Activated T-cell treated with anti-CD3 and anti-CD28 coated beads, Interleukin-2, amount 50 U/mL, for 72 hours (primary cell): ENCODE data around the gene APC. TPM values are rescaled to one million over a fixed set of nuclear protein-coding genes. Genes with fewer than 3 reads are reported as not detected.

Experiments
- ATAC-seq, 2 donors: fragments of 150-1000 bp; cut with Tn5 transposase; replicated peaks in 1 of 2; 2 replicates each; pipeline ENCODE4 v1.10.0; 2021; ENCODE audit warnings: moderate library complexity in 2 of 2, mild to moderate bottlenecking in 1 of 2
- DNase-seq, 2 donors: peaks; one replicate each; pipeline ENCODE4 v3.0.0; 2021 to 2022; ENCODE audit warnings: mixed read lengths in 1 of 2
- H3K27ac Mint-ChIP-seq: one replicate; pipeline ENCODE4 v1.8.0; 2022; ENCODE audit warnings: mild to moderate bottlenecking, moderate library complexity, mixed read lengths
- H3K27me3 Mint-ChIP-seq: one replicate; pipeline ENCODE4 v1.8.0; 2022; ENCODE audit warnings: low read depth, mixed read lengths
- H3K36me3 Mint-ChIP-seq, 2 donors: one replicate each; pipeline ENCODE4 v1.8.0; 2022; ENCODE audit warnings: mixed read lengths in 2 of 2, mild to moderate bottlenecking in 1 of 2; ENCODE audit not compliant: insufficient read depth in 2 of 2
- H3K4me1 Mint-ChIP-seq: one replicate; pipeline ENCODE4 v1.8.0; 2022; ENCODE audit warnings: low read depth, mixed read lengths
- H3K4me3 Mint-ChIP-seq, 2 donors: one replicate each; pipeline ENCODE4 v1.8.0; 2022; ENCODE audit warnings: mild to moderate bottlenecking in 2 of 2, mixed read lengths in 2 of 2, moderate library complexity in 2 of 2
- H3K9me3 Mint-ChIP-seq, 2 donors: one replicate each; pipeline ENCODE4 v1.8.0; 2022; ENCODE audit warnings: mixed read lengths in 2 of 2
- total RNA-seq, 2 donors: library from RNA; stranded (reverse); gene quantifications; one replicate each; pipeline ENCODE4 v1.2.3, GENCODE V29; 2022

The APC gene
- total RNA-seq, 2 donors from 2014 or later: 22.0 to 22.7 TPM

DNA sequence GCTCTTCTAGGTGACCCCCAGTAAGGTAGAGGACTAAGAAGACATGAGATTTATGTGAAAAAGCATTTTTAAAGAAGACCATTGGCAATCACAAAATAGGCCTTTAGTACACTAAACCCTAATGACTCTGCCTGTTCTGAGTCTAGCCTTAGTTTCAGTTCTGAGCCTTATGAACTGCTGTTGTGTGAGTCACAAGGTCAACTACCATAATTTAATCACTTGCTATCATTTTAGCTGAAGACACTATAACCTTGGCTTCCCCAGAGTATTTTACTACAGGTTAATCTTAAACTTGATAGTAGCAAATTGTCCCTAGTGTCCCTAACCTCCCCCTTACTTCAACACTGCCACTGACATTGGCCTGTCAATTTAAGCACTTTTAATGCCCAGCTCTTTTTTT lies 34.4 kb downstream of the APC start:
- H3K36me3 Mint-ChIP-seq: peaks cover 0 to 2% of the 10 kb centered on the region in 2 donors
- peaks cover 5% of the 10 kb centered on the region for H3K4me1 Mint-ChIP-seq
- no peak overlapping the region for H3K4me3 Mint-ChIP-seq
- H3K9me3 Mint-ChIP-seq: no peaks in the 10 kb centered on the region
- ATAC-seq (peak; percentile 62 to 88), DNase-seq (no peak)
- H3K27ac Mint-ChIP-seq: peak overlapping the region; percentile 14
- H3K27me3 Mint-ChIP-seq: no peaks in the 10 kb centered on the region

DNA sequence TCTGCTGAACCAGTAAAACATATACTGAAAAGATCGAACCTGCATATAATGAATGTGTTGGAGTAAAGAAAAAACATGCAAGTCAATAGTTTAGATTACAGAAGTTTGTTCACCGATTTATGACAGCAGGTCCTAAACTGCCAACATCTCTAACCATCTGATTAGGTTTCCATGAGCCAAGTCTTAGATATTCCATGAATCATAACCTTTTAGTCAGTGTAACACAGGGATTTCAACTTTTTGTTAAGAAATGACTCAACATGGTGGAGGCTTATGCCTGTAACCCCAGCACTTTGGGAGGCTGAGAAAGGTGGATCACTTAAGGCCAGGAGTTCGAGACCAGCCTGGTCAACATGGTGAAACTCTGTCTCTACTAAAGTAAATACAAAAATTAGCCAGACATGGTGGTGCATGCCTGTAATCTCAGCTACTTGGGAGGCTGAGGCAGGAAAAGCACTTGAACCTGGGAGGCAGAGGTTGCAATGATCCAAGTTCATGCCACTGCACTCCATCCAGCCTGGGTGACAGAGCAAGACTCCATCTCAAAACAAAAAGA lies 38.7 kb downstream of the APC start:
- Mint-ChIP-seq H3K4me1 (peaks cover 9% of the 10 kb centered on the region), H3K4me3 (no peak overlapping the region), H3K27me3 (no peaks in the 10 kb centered on the region), H3K9me3 (no peaks in the 10 kb centered on the region), H3K36me3 (peaks cover 0 to 2% of the 10 kb centered on the region in 2 donors), H3K27ac (no peak overlapping the region)
- DNase-seq (no peak), ATAC-seq (no peak)

DNA sequence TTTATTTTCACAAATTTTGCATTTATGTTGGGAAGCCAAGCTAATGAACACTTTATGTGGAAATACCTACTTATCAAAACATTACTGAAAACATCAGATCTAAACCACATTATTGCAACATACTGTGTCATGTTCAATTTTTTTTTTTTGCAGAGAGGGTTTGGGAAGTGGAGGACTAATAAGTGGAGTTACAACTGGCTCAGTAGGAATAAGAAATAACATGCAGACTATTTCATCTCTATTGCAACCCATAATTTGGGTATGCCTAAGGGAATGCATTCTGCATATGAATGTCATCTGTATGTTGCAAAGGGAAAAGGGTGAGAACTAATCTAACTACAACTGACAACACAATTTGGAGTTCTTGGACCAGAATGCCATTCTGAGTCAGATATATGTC lies 41.8 kb downstream of the APC start:
- Mint-ChIP-seq H3K27me3 (no peaks in the 10 kb centered on the region), H3K36me3 (peaks cover 3 to 5% of the 10 kb centered on the region in 2 donors), H3K9me3 (no peaks in the 10 kb centered on the region), H3K27ac (no peak overlapping the region), H3K4me3 (no peak overlapping the region), H3K4me1 (peaks cover 4% of the 10 kb centered on the region)
- DNase-seq (no peak), ATAC-seq (no peak)

DNA sequence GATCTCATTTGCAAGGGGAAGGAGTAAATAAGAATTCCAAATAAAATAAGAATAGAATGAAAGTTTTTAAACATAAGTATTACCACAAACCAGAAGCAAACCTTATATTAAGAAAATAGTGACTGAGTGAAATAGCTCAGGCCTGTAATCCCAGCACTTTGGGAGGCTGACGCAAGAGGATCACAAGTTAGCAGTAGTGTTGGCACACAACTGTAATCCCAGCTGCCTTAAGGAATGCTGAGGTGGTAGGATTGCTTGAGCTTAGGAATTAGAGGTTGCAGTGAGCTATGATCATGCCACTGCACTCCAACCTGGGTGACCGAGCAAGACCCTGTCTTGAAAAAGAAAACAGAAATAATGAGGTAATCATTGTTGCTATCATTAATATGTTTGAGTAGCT lies 47.0 kb downstream of the APC start:
- H3K4me1 Mint-ChIP-seq: no peaks in the 10 kb centered on the region

DNA sequence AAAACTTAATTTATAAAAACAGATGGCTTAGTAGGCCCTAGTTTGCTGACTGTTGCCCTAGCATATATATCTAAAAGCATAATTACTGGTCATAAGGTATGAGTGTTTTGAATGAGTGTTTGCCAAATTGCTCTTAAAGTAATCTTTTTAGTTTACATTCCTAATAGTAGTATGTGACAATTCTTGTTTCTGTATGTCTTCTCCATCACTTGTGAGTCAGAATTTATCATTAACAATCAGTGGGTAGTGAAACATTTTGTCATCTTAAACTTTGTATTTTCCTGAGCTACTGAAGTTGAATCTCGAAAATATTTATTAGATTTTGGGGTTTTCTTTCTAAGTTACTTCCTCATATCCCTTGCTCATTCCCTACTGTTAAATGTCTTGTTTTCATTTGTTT lies 49.6 kb downstream of the APC start:
- no peaks in the 10 kb centered on the region for H3K27me3 Mint-ChIP-seq
- no peak overlapping the region for H3K4me3 Mint-ChIP-seq
- H3K36me3 Mint-ChIP-seq: no peaks in the 10 kb centered on the region
- H3K27ac Mint-ChIP-seq: peak overlapping the region; percentile 68
- no peak for ATAC-seq
- no peak for DNase-seq
- no peaks in the 10 kb centered on the region for H3K4me1 Mint-ChIP-seq
- H3K9me3 Mint-ChIP-seq: no peaks in the 10 kb centered on the region

More for the DNA sequence above, 47.0 kb downstream of the APC start:
- Mint-ChIP-seq H3K36me3 (peaks cover 3 to 5% of the 10 kb centered on the region in 2 donors), H3K27me3 (no peaks in the 10 kb centered on the region), H3K9me3 (no peaks in the 10 kb centered on the region), H3K4me3 (no peak overlapping the region), H3K27ac (no peak overlapping the region)
- DNase-seq (no peak), ATAC-seq (no peak)

DNA sequence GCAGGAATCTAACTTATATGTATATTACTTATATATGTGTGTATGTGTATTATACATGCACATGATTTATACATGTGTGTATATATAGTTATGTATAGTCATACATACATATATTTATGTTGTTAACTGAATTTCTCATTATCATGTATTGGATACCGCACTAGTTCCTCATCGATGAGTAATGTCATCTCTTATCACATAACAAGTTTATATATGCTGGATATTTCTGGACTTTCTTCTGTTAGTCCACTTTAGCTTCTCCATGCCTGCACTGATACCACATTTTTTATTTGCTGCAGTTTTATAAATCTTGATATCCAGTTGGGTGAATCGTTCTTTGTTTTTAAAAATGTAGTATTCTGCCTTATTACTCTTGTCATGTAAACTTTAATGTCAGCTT lies 50.2 kb downstream of the APC start:
- ATAC-seq (no peak), DNase-seq (no peak)
- no peaks in the 10 kb centered on the region for H3K27me3 Mint-ChIP-seq
- H3K4me3 Mint-ChIP-seq: no peak overlapping the region
- H3K4me1 Mint-ChIP-seq: no peaks in the 10 kb centered on the region
- H3K27ac Mint-ChIP-seq: no peak overlapping the region
- H3K36me3 Mint-ChIP-seq: peaks cover 0 to 2% of the 10 kb centered on the region in 2 donors
- no peaks in the 10 kb centered on the region for H3K9me3 Mint-ChIP-seq

DNA sequence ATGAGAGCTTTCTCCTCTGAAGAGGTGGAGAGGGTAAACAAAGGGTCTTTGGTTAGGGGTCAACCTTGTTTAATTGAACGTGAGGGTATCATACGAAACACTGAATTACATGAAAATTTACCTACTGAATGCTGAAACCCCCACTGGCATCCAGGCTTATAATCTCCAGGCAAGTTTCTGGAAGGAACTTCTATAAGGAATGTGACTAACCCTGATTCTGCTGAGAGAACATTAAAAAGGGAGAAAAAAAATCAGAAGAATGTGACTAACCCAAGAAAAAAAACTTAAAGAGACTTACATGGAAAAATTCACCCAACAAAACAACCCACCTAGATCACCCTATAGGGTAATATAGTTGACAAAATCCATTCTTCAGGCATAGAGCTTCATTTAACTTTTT lies 55.5 kb downstream of the APC start:
- no peak for DNase-seq
- H3K27ac Mint-ChIP-seq: peak overlapping the region; percentile 60

DNA sequence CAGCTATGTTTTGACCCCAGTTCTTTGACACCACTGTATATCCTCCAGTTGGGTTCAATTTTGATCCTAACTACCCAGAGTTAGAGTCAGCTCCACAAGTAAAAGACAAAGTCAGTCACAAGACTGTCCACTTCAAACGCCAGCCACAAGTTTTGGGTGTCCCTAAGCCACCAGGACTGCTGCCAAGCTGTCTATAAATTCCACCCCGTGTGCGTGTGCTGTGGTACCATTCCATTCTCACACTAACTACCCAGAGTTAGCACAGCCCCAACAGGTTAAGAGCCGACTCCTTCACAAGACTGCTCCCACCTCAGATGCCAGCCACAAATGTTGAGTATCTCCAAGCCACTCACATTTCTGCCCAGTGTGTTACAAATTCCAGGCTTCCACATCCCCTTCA lies 56.7 kb downstream of the APC start:
- Mint-ChIP-seq H3K27ac (no peak overlapping the region), H3K36me3 (peaks cover 1 to 12% of the 10 kb centered on the region in 2 donors), H3K4me1 (no peaks in the 10 kb centered on the region), H3K4me3 (no peak overlapping the region), H3K9me3 (no peaks in the 10 kb centered on the region), H3K27me3 (no peaks in the 10 kb centered on the region)
- ATAC-seq (no peak), DNase-seq (no peak)

More for the DNA sequence above, 55.5 kb downstream of the APC start:
- peaks cover 1 to 12% of the 10 kb centered on the region in 2 donors for H3K36me3 Mint-ChIP-seq
- H3K9me3 Mint-ChIP-seq: no peaks in the 10 kb centered on the region
- no peak overlapping the region for H3K4me3 Mint-ChIP-seq
- no peaks in the 10 kb centered on the region for H3K27me3 Mint-ChIP-seq
- no peak for ATAC-seq
- no peaks in the 10 kb centered on the region for H3K4me1 Mint-ChIP-seq

DNA sequence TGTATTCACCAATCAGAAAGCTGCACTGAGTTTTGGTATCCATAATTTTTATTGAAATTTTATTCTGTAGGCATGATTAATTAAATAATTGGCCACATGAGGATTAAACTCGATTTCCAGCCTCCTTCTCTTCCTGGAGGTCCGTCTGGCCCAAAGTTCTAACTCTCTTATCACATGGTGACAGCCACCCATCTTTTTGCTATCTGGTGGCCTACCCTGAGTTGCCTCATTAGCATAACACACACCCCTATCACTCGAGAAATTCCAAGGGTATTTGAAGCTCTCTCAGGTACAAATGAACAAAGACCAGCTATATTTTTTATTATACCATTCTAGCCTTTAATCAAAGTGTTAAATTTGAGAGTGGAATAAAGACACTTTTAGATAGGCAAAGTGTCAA lies 57.7 kb downstream of the APC start:
- ATAC-seq: no peak
- H3K27me3 Mint-ChIP-seq: no peaks in the 10 kb centered on the region
- no peak overlapping the region for H3K4me3 Mint-ChIP-seq
- DNase-seq: no peak
- no peaks in the 10 kb centered on the region for H3K4me1 Mint-ChIP-seq
- H3K36me3 Mint-ChIP-seq: peaks cover 1 to 12% of the 10 kb centered on the region in 2 donors
- no peak overlapping the region for H3K27ac Mint-ChIP-seq
- H3K9me3 Mint-ChIP-seq: no peaks in the 10 kb centered on the region

DNA sequence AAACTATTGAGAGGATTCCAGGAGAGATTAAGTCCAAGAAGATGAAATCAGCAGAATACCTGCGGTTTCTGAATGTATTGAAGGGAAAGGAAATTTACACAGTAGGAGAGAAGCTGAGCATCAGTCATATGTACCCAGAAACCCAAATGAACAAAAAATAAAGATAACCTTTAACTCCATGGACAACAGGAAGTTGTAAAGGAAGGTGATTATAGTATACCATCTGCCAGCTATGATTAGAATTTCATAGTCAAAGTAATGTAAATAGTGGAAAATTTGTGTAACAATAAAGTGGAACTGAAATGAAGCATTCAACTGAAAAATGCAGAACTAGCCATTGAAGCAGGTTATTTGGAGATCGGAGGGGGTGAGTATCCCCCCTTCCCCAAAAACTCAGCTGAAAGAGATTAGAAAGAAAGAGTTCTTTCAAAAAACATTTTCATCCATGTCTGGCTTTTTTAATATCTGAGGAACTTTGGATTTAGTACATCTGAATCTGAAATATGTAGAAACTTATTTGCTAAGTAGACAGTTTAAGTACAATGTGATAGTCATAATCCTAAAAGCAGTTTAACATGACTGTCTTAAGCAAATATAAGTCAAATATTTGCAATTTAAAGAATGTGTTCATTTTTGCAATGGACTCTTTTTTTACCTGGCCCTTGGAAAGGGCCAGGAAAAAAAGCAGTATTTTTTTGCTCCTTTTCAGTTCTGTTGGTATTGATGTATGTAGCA lies 58.4 kb downstream of the APC start:
- Mint-ChIP-seq H3K36me3 (peaks cover 1 to 12% of the 10 kb centered on the region in 2 donors), H3K4me3 (no peak overlapping the region), H3K27me3 (no peaks in the 10 kb centered on the region), H3K27ac (no peak overlapping the region), H3K9me3 (no peaks in the 10 kb centered on the region), H3K4me1 (no peaks in the 10 kb centered on the region)
- ATAC-seq: no peak
- DNase-seq: no peak

DNA sequence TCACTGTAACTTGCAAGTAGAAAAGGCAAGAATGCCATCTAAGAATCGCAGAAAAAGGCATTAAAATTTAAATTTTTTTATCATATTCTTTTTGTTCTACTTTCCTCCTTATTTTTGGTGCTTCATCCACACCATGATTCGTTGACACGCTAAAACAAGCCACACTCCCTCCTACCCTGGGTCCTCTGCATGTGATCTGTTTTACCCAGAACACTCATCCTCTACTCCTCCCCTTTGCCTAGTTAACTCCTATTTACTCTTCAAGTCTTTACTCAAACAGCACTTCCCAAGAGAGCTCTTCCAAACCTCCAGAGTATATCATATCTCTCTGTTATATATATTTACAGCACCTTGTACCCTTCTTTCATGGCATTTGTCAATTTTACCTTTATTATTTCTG lies 62.0 kb downstream of the APC start:
- no peak for ATAC-seq
- Mint-ChIP-seq H3K4me3 (no peak overlapping the region), H3K27ac (no peak overlapping the region), H3K9me3 (no peaks in the 10 kb centered on the region), H3K27me3 (no peaks in the 10 kb centered on the region), H3K4me1 (no peaks in the 10 kb centered on the region), H3K36me3 (peaks cover 0 to 1% of the 10 kb centered on the region in 2 donors)
- DNase-seq: no peak

DNA sequence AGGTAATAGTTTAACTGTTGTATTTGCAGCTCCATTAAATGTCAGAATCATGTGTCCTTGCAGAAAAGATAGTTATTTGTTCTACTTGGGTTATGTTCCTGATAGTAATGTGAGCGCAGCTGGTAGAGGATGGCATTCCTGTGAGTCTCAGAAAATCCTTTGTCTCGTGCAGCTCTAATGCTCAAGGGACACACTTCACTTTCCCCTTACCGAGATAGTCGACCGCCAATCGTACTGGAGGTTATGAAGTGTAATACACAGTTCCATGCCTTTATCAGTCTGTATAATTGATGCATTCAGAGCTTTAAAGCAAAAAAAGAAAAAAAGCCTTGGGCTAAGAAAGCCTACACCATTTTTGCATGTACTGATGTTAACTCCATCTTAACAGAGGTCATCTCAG lies 63.2 kb downstream of the APC start:
- Mint-ChIP-seq H3K9me3 (no peaks in the 10 kb centered on the region), H3K27ac (no peak overlapping the region), H3K36me3 (no peaks in the 10 kb centered on the region)

DNA sequence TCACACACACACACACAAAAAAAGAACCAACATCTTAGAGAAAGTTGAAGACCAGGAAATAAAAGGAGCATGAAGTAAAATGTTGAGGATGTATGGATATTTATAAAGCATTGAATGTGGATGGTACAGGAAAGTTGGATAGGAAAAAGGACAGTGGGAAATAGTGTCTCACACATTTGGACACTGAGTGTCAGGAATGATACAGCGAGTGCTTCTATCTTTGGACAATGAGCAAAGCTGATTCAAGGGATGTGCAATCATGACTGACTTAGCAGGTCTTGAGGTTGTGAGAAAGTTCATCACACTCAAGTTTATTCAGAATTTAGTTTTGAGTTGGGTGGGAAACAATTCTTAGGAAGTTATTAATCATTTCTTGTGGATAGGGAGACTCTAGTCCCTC lies 73.3 kb downstream of the APC start:
- no peak for ATAC-seq
- Mint-ChIP-seq H3K9me3 (no peaks in the 10 kb centered on the region), H3K36me3 (peaks cover 0 to 4% of the 10 kb centered on the region in 2 donors), H3K27ac (no peak overlapping the region), H3K27me3 (no peaks in the 10 kb centered on the region), H3K4me3 (no peak overlapping the region), H3K4me1 (peaks cover 15% of the 10 kb centered on the region)
- no peak for DNase-seq

More for the DNA sequence above, 63.2 kb downstream of the APC start:
- DNase-seq: no peak
- Mint-ChIP-seq H3K4me1 (no peaks in the 10 kb centered on the region), H3K4me3 (no peak overlapping the region), H3K27me3 (no peaks in the 10 kb centered on the region)
- no peak for ATAC-seq

DNA sequence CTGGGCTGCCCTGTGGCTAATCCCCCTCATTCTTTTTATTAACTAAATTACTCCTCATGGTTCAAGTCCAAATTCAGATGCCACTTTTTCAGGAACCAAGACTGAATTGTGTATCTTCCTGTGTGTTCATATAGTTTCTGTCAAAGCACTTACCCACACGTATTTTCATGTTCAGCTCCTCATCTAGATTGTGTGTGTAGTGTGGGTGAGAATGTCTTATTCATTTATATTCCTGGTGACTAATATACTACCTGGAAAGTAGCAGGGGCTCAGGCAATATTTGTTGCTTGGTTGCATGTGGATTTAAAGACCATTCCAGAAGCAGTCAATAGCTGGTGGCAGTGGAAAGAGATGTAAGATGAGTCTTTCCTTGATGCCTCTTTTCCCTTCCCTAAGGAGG lies 74.9 kb downstream of the APC start:
- no peak for DNase-seq
- Mint-ChIP-seq H3K36me3 (peaks cover 0 to 7% of the 10 kb centered on the region in 2 donors), H3K4me1 (peaks cover 15% of the 10 kb centered on the region), H3K9me3 (no peaks in the 10 kb centered on the region), H3K27me3 (no peaks in the 10 kb centered on the region), H3K27ac (peak overlapping the region; percentile 21), H3K4me3 (no peak overlapping the region)
- peak in 1 of 2 donors; percentile 35 for ATAC-seq
